HepG2 (cell line): ENCODE measurements around the gene TOP3B. TPM values are rescaled to one million over a fixed set of nuclear protein-coding genes. Genes with fewer than 3 reads are reported as not detected.

ENCODE experiments used
- AFF4 ChIP-seq: sonication (generic); formaldehyde crosslinking; IDR thresholded peaks from 2 replicates; pipeline ENCODE4 v1.4.0; 2020; ENCODE audit warnings: missing genetic modification reagents
- BCL6 ChIP-seq: IDR thresholded peaks from 2 replicates; pipeline ENCODE4 v1.6.1; 2016; ENCODE audit warnings: missing genetic modification reagents, missing compliant biosample characterization
- ETV6 ChIP-seq: sonication (generic); formaldehyde crosslinking; conservative IDR thresholded peaks from 2 replicates; pipeline ENCODE4 v1.4.0; 2020; ENCODE audit warnings: missing genetic modification reagents
- FOXO1 ChIP-seq: sonication (generic); formaldehyde crosslinking; IDR thresholded peaks from 2 replicates; pipeline ENCODE4 v1.4.0; 2020; ENCODE audit warnings: missing genetic modification reagents
- HNF1A ChIP-seq, 2 experiments: sonication (generic) in 1 of 2; formaldehyde crosslinking in 1 of 2; IDR thresholded peaks; 2 replicates each; pipeline versions ENCODE4 v1.4.0 to v1.6.1; 2016 to 2020; ENCODE audit warnings: borderline replicate concordance in 1 of 2, low read depth in 1 of 2, mild to moderate bottlenecking in 1 of 2, missing genetic modification reagents in 1 of 2
- KDM1A ChIP-seq: IDR thresholded peaks from 2 replicates; pipeline ENCODE4 v1.6.1; 2016; ENCODE audit warnings: missing compliant biosample characterization
- MBNL3 ChIP-seq: fragments of 250-450 bp; sonication (Bioruptor Pico); conservative IDR thresholded peaks from 2 replicates; pipeline ENCODE4 v1.8.0; 2022; ENCODE audit warnings: mild to moderate bottlenecking, inconsistent platforms
- RBFOX2 ChIP-seq: fragments of 200-400 bp; formaldehyde crosslinking; IDR thresholded peaks from 2 replicates; pipeline ENCODE4 v1.6.1; 2017; ENCODE audit warnings: low read depth, mild to moderate bottlenecking, low read length
- RELA ChIP-seq: sonication (generic); formaldehyde crosslinking; IDR thresholded peaks from 2 replicates; pipeline ENCODE4 v1.4.0; 2020; ENCODE audit warnings: missing genetic modification reagents
- RFX1 ChIP-seq: fragments of 450-650 bp; IDR thresholded peaks from 2 replicates; pipeline ENCODE4 v1.6.1; 2017
- SIX4 ChIP-seq: sonication (generic); formaldehyde crosslinking; IDR thresholded peaks from 2 replicates; pipeline ENCODE4 v1.4.0; 2020; ENCODE audit warnings: missing genetic modification reagents
- STAT6 ChIP-seq: sonication (generic); formaldehyde crosslinking; IDR thresholded peaks from 2 replicates; pipeline ENCODE4 v1.4.0; 2020; ENCODE audit warnings: missing genetic modification reagents, mild to moderate bottlenecking, borderline replicate concordance
- ZNF34 ChIP-seq: sonication (generic); formaldehyde crosslinking; IDR thresholded peaks from 2 replicates; pipeline ENCODE4 v1.4.0; 2020; ENCODE audit warnings: mild to moderate bottlenecking, missing genetic modification reagents, borderline replicate concordance
- ZNF574 ChIP-seq: sonication (generic); formaldehyde crosslinking; IDR thresholded peaks from 2 replicates; pipeline ENCODE4 v1.4.0; 2020; ENCODE audit warnings: missing genetic modification reagents
- ZNF615 ChIP-seq: sonication (generic); formaldehyde crosslinking; IDR thresholded peaks from 2 replicates; pipeline ENCODE4 v1.5.0; 2020; ENCODE audit warnings: mild to moderate bottlenecking, missing genetic modification reagents, borderline replicate concordance
- polyA plus RNA-seq, 8 experiments: library from polyadenylated mRNA; depleted of rRNA in 3 of 8; stranded (reverse) in 7 of 8; unstranded in 1 of 8; fragments of >200 nt; fragmentation: Illumina TruSeq in 4 of 8; extraction: Trizol in 4 of 8; gene quantifications; 2 replicates each; pipeline versions ENCODE4 v1.2.1 to v1.2.3, GENCODE V29; 2011 to 2016; ENCODE audit warnings: low read depth in 4 of 8, missing spikeins in 1 of 8, mixed read lengths in 1 of 8; ENCODE audit not compliant: insufficient read depth in 1 of 8
- total RNA-seq, 5 experiments: library from RNA; depleted of rRNA; stranded (reverse); fragments of >200 nt; fragmentation: Illumina TruSeq; extraction: Trizol; gene quantifications; 2 replicates each; pipeline ENCODE4 v1.2.3, GENCODE V29; 2016; ENCODE audit warnings: low read depth in 1 of 5

The TOP3B gene
- total and polyA plus RNA-seq, 2 of the 13 experiments (the other 11 are each of a cell fraction or from before 2014, with no cell fraction given): 28.5 to 29.7 TPM

GRCh38 chr22:21938071-21938822 lies 44.3 kb downstream of the TOP3B start (continued):
- TF ChIP-seq HNF1A (IDR thresholded peaks at IDR 0.05; ENCODE audit: low read depth) (no peak), HNF1A (CRISPR knock-in tag; IDR thresholded peaks at IDR 0.05; ENCODE audit: borderline replicate concordance) (no peak; the same call in 1 of the 2 replicates), ZNF34 (CRISPR knock-in tag) (no peak), BCL6 (CRISPR knock-in tag) (peak; percentile 33; the same call in 1 of the 2 replicates), RFX1 (no peak), RBFOX2 (peak; percentile 77), FOXO1 (CRISPR knock-in tag) (no peak), ZNF615 (CRISPR knock-in tag) (no peak), KDM1A (no peak), RELA (CRISPR knock-in tag) (no peak; the same call in 1 of the 2 replicates), SIX4 (CRISPR knock-in tag) (no peak; the same call in 1 of the 2 replicates), STAT6 (0 out of 2 replicates have a peak, but pooled peaks have one; percentile 37), MBNL3 (no peak), AFF4 (CRISPR knock-in tag) (no peak), ZNF574 (CRISPR knock-in tag) (peak; percentile 89), ETV6 (CRISPR knock-in tag) (peak; percentile 91; the same call in 1 of the 2 replicates)
